ENCODE data around the gene PTPRN2.

Gene PTPRN2

GRCh38 chr7:157872447-157872846 is 715.2 kb downstream of the PTPRN2 start:
- DNase-seq (ENCODE audit: low read depth, low spot score): no peak

- DNase-seq (ENCODE audit: low read depth, low spot score): no peak
Measured at GRCh38 chr7:157871681-157872080, 715.9 kb downstream of the PTPRN2 start.

- DNase-seq (ENCODE audit: low read depth, low spot score): no peak
Measured at GRCh38 chr7:157870644-157871290, 716.9 kb downstream of the PTPRN2 start.

- DNase-seq (ENCODE audit: low read depth, low spot score): no peak
Measured at GRCh38 chr7:157869793-157870192, 717.8 kb downstream of the PTPRN2 start.

GRCh38 chr7:157867685-157868305 is 719.8 kb downstream of the PTPRN2 start:
- no peak for DNase-seq (ENCODE audit: low read depth, low spot score)

- DNase-seq (ENCODE audit: low read depth, low spot score): no peak
Measured at GRCh38 chr7:157866336-157866924, 721.2 kb downstream of the PTPRN2 start.

GRCh38 chr7:157865351-157866165 is 722.1 kb downstream of the PTPRN2 start:
- DNase-seq (ENCODE audit: low read depth, low spot score): no peak

- DNase-seq (ENCODE audit: low read depth, low spot score): no peak
Measured at GRCh38 chr7:157864911-157865310, 722.7 kb downstream of the PTPRN2 start.

- no peak for DNase-seq (ENCODE audit: low read depth, low spot score)
Measured at GRCh38 chr7:157863906-157864810, 723.5 kb downstream of the PTPRN2 start.

- no peak for DNase-seq (ENCODE audit: low read depth, low spot score)
Measured at GRCh38 chr7:157863176-157863575, 724.4 kb downstream of the PTPRN2 start.

GRCh38 chr7:157862731-157863130 is 724.9 kb downstream of the PTPRN2 start:
- no peak for DNase-seq (ENCODE audit: low read depth, low spot score)

GRCh38 chr7:157861551-157861950 is 726.1 kb downstream of the PTPRN2 start:
- DNase-seq (ENCODE audit: low read depth, low spot score): no peak

GRCh38 chr7:157861031-157861491 is 726.6 kb downstream of the PTPRN2 start:
- no peak for DNase-seq (ENCODE audit: low read depth, low spot score)

GRCh38 chr7:157860406-157860805 is 727.2 kb downstream of the PTPRN2 start:
- DNase-seq (ENCODE audit: low read depth, low spot score): no peak

- no peak for DNase-seq (ENCODE audit: low read depth, low spot score)
Measured at GRCh38 chr7:157859915-157860314, 727.7 kb downstream of the PTPRN2 start.

- DNase-seq (ENCODE audit: low read depth, low spot score): no peak
Measured at GRCh38 chr7:157857578-157858075, 730.0 kb downstream of the PTPRN2 start.

GRCh38 chr7:157856873-157857577 is 730.6 kb downstream of the PTPRN2 start:
- no peak for DNase-seq (ENCODE audit: low read depth, low spot score)

GRCh38 chr7:157855452-157856213 is 732.0 kb downstream of the PTPRN2 start:
- DNase-seq (ENCODE audit: low read depth, low spot score): no peak

- no peak for DNase-seq (ENCODE audit: low read depth, low spot score)
Measured at GRCh38 chr7:157855016-157855415, 732.6 kb downstream of the PTPRN2 start.

Data from smooth muscle cell of the brain vasculature (primary cell).